Astrocyte (in vitro differentiated cells and primary cell): ENCODE measurements around the gene SH3RF1. TPM values are rescaled to one million over a fixed set of nuclear protein-coding genes. Genes with fewer than 3 reads are reported as not detected.

Source experiments
- DNase-seq: peaks from one replicate; pipeline ENCODE4 v3.0.0-alpha.2; 2010; ENCODE audit warnings: low read depth
- FAIRE-seq: peaks from 2 replicates; lab custom pipeline; 2011; peaks lifted over from hg19 to GRCh38; lab: Jason Lieb, UNC
- H2AFZ ChIP-seq: 2 replicates; pipeline ENCODE4 v1.6.0; 2012; ENCODE audit warnings: low read depth, low read length, inconsistent platforms
- H3K27ac ChIP-seq: 2 replicates; pipeline ENCODE4 v1.5.1; 2011; ENCODE audit warnings: low read depth, low read length, inconsistent platforms
- H3K27me3 ChIP-seq: 2 replicates; pipeline ENCODE4 v1.6.0; 2011; ENCODE audit warnings: low read length, inconsistent platforms; ENCODE audit not compliant: insufficient read depth
- H3K36me3 ChIP-seq: 2 replicates; pipeline ENCODE4 v1.5.1; 2011; ENCODE audit warnings: low read length, inconsistent platforms; ENCODE audit not compliant: insufficient read depth
- H3K4me1 ChIP-seq: 2 replicates; pipeline ENCODE4 v1.5.1; 2011; ENCODE audit warnings: low read length, inconsistent platforms; ENCODE audit not compliant: insufficient read depth
- H3K4me2 ChIP-seq: 2 replicates; pipeline ENCODE4 v1.6.0; 2012; ENCODE audit warnings: low read length, inconsistent platforms
- H3K4me3 ChIP-seq: 2 replicates; pipeline ENCODE4 v1.5.1; 2011; ENCODE audit warnings: low read depth, mild to moderate bottlenecking, low read length, inconsistent platforms; ENCODE audit not compliant: insufficient read depth
- H3K79me2 ChIP-seq: 2 replicates; pipeline ENCODE4 v1.6.0; 2012; ENCODE audit warnings: mild to moderate bottlenecking, low read length, inconsistent platforms; ENCODE audit not compliant: insufficient read depth
- H3K9ac ChIP-seq: 2 replicates; pipeline ENCODE4 v1.6.0; 2012; ENCODE audit warnings: mild to moderate bottlenecking, low read length, inconsistent platforms
- H3K9me3 ChIP-seq: 2 replicates; pipeline ENCODE4 v1.5.1; 2012; ENCODE audit warnings: low read depth, mild to moderate bottlenecking, low read length, inconsistent platforms; ENCODE audit not compliant: insufficient read depth
- H4K20me1 ChIP-seq: 2 replicates; pipeline ENCODE4 v1.6.0; 2012; ENCODE audit warnings: low read length, inconsistent platforms; ENCODE audit not compliant: insufficient read depth
- H3K27ac Mint-ChIP-seq: one replicate; pipeline ENCODE4 v1.8.0; 2021; ENCODE audit warnings: mild to moderate bottlenecking, mixed read lengths; ENCODE audit not compliant: unreplicated experiment
- H3K27me3 Mint-ChIP-seq: one replicate; pipeline ENCODE4 v1.8.0; 2021; ENCODE audit warnings: low read depth, mixed read lengths; ENCODE audit not compliant: unreplicated experiment
- H3K36me3 Mint-ChIP-seq: one replicate; pipeline ENCODE4 v1.8.0; 2021; ENCODE audit warnings: low read depth, mixed read lengths; ENCODE audit not compliant: unreplicated experiment
- H3K4me1 Mint-ChIP-seq: one replicate; pipeline ENCODE4 v1.8.0; 2021; ENCODE audit warnings: low read depth, mixed read lengths; ENCODE audit not compliant: unreplicated experiment
- H3K4me3 Mint-ChIP-seq: one replicate; pipeline ENCODE4 v1.8.0; 2021; ENCODE audit warnings: mild to moderate bottlenecking, moderate library complexity, mixed read lengths; ENCODE audit not compliant: unreplicated experiment
- H3K9me3 Mint-ChIP-seq: one replicate; pipeline ENCODE4 v1.8.0; 2021; ENCODE audit warnings: mild to moderate bottlenecking, mixed read lengths; ENCODE audit not compliant: unreplicated experiment
- EZH2 ChIP-seq: IDR thresholded peaks from 2 replicates; pipeline ENCODE4 v1.6.1; 2012; ENCODE audit warnings: mild to moderate bottlenecking, low read length, inconsistent platforms; ENCODE audit not compliant: insufficient read depth
- total RNA-seq: library from RNA; stranded (reverse); gene quantifications from 2 replicates; pipeline ENCODE4 v1.2.1, GENCODE V29; 2021
- TF ChIP-seq, protein P1 (sequence below): IDR thresholded peaks from 2 replicates; pipeline ENCODE4 v1.5.1; 2011; ENCODE audit warnings: low read depth, mild to moderate bottlenecking, inconsistent platforms, low read length, moderate library complexity; ENCODE audit not compliant: insufficient read depth

SH3RF1 gene
- total RNA-seq, 1 donor from 2014 or later = 25.9 TPM

DNA sequence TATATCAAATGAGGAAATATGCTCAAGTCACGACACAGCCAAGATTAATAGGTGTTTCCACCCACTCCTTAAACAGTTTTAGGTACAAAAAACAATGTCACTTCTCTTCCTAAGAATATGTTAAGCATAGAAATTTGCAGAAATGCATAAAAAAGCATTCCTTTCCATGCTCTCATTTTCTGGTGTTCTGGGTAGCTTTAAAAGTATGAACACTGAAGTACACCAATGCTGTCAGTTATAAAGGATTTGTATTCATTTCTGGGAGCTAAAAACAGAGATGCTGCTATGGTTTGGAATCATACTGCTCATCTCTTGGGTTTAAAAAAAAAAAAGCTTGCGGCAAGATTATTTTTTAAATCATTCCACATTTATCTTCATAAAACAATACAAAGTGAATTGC, 20.8 kb downstream of the SH3RF1 start:
- H3K4me3 Mint-ChIP-seq = no peak overlapping the region
- FAIRE-seq (no peak), DNase-seq (no peak)
- Histone ChIP-seq H3K9me3 (no peaks in the 10 kb centered on the region), H3K9ac (peak overlapping the region; percentile 42), H3K27me3 (no peaks in the 10 kb centered on the region), H3K27ac (peak overlapping the region; percentile 45), H3K36me3 (peaks cover 2% of the 10 kb centered on the region), H3K4me1 (peaks cover 59% of the 10 kb centered on the region), H4K20me1 (peaks cover 39% of the 10 kb centered on the region), H3K4me2 (peak overlapping the region; percentile 57), H3K4me3 (no peak overlapping the region), H2AFZ (no peak overlapping the region), H3K79me2 (peaks cover 91% of the 10 kb centered on the region)
- H3K27me3 Mint-ChIP-seq = no peaks in the 10 kb centered on the region
- H3K4me1 Mint-ChIP-seq = peaks cover 53% of the 10 kb centered on the region
- no peaks in the 10 kb centered on the region for H3K36me3 Mint-ChIP-seq
- TF ChIP-seq, protein P1, sequence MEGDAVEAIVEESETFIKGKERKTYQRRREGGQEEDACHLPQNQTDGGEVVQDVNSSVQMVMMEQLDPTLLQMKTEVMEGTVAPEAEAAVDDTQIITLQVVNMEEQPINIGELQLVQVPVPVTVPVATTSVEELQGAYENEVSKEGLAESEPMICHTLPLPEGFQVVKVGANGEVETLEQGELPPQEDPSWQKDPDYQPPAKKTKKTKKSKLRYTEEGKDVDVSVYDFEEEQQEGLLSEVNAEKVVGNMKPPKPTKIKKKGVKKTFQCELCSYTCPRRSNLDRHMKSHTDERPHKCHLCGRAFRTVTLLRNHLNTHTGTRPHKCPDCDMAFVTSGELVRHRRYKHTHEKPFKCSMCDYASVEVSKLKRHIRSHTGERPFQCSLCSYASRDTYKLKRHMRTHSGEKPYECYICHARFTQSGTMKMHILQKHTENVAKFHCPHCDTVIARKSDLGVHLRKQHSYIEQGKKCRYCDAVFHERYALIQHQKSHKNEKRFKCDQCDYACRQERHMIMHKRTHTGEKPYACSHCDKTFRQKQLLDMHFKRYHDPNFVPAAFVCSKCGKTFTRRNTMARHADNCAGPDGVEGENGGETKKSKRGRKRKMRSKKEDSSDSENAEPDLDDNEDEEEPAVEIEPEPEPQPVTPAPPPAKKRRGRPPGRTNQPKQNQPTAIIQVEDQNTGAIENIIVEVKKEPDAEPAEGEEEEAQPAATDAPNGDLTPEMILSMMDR = no peak
- TF ChIP-seq EZH2 = no peak
- no peaks in the 10 kb centered on the region for H3K9me3 Mint-ChIP-seq
- H3K27ac Mint-ChIP-seq = no peak overlapping the region

DNA sequence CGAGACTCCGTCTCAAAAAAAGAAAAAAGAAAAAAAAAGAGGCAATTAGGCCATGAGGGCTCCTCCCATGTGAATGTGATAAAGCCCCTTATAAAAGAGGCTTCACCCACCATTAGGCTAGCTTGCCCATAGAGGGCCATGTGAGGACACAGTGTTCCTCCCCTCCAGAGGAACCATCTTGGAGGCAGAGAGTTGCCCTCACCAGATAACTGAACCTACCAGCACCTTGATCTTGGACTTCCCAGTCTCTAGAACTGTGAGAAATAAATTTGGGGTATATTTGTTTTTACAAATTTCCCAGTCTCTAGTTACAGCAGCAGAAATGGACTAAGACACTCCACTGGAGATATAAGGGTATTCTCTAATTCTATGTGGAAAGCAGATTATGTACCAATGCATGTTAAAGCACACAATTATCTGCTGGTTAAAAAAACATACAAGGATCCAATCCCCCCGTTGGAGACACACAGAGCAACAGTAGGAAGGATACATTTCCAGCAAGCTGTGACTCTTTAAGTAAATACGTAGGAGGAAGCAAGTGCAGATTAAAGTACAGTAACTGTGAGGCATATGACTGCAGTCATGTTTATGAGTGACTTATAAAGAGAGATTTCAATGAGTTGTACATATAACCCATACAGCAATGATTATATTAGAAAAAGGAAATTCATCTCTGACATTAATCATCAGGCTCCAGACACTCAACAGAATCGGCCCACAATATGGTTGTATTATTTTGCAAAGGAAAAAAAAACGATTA, 21.4 kb downstream of the SH3RF1 start:
- FAIRE-seq = peak; percentile 39
- H3K9ac ChIP-seq = peak overlapping the region; percentile 42
- H2AFZ ChIP-seq = no peak overlapping the region
- no peak overlapping the region for H3K27ac Mint-ChIP-seq
- H3K4me2 ChIP-seq = peak overlapping the region; percentile 57
- H3K4me1 ChIP-seq = peaks cover 58% of the 10 kb centered on the region
- TF ChIP-seq EZH2 = no peak
- TF ChIP-seq, protein P1 = no peak
- no peaks in the 10 kb centered on the region for H3K9me3 ChIP-seq
- H3K36me3 ChIP-seq = peaks cover 2% of the 10 kb centered on the region
- peaks cover 47% of the 10 kb centered on the region for H3K4me1 Mint-ChIP-seq
- peaks cover 93% of the 10 kb centered on the region for H3K79me2 ChIP-seq
- peaks cover 41% of the 10 kb centered on the region for H4K20me1 ChIP-seq
- H3K27me3 Mint-ChIP-seq = no peaks in the 10 kb centered on the region
- DNase-seq = peak; percentile 78
- no peaks in the 10 kb centered on the region for H3K36me3 Mint-ChIP-seq
- no peak overlapping the region for H3K4me3 ChIP-seq
- H3K4me3 Mint-ChIP-seq = peak overlapping the region; percentile 42
- H3K27ac ChIP-seq = peak overlapping the region; percentile 59
- no peaks in the 10 kb centered on the region for H3K27me3 ChIP-seq
- no peaks in the 10 kb centered on the region for H3K9me3 Mint-ChIP-seq

DNA sequence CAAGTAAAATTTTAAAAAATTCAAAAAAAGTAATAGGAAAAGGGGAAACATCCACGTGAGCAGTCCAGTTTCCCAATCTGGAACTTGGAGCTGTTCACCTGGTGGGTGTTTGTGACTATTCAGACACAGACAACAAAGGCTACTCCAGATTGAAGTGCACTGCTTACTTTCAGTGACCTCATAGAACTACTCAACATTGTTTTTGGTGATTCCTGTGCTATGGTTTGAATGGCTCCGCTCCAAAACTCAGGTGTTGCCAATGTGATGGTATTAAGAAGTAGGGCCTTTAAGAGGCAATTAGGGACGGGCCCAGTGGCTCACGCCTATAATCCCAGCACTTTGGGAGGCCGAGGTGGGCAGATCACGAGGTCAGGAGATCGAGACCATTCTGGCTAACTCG, 22.1 kb downstream of the SH3RF1 start:
- H3K4me1 ChIP-seq = peaks cover 58% of the 10 kb centered on the region

More for the DNA sequence above, 22.1 kb downstream of the SH3RF1 start:
- Histone ChIP-seq H3K9ac (no peak overlapping the region), H3K4me3 (no peak overlapping the region), H3K27me3 (no peaks in the 10 kb centered on the region), H3K27ac (no peak overlapping the region), H3K79me2 (peaks cover 99% of the 10 kb centered on the region), H4K20me1 (peaks cover 44% of the 10 kb centered on the region), H3K4me2 (no peak overlapping the region), H3K36me3 (peaks cover 2% of the 10 kb centered on the region), H3K9me3 (no peaks in the 10 kb centered on the region), H2AFZ (no peak overlapping the region)
- Mint-ChIP-seq H3K9me3 (no peaks in the 10 kb centered on the region), H3K4me3 (no peak overlapping the region), H3K27ac (no peak overlapping the region), H3K4me1 (peaks cover 48% of the 10 kb centered on the region), H3K27me3 (no peaks in the 10 kb centered on the region), H3K36me3 (no peaks in the 10 kb centered on the region)
- TF ChIP-seq EZH2 = no peak
- TF ChIP-seq, protein P1 = no peak
- DNase-seq = no peak
- FAIRE-seq = no peak
